ENCODE data around the gene MLIP. TPM values are rescaled to one million over a fixed set of nuclear protein-coding genes. Genes with fewer than 3 reads are reported as not detected.

The MLIP gene
- total and polyA plus RNA-seq, 2 of the 8 experiments (the other 6 are each of a cell fraction or from before 2014, with no cell fraction given) = not detected

- Histone ChIP-seq H4K8ac (ENCODE audit: extremely low read depth, insufficient read depth, low read length) (no peak overlapping the region), H3K23me2 (ENCODE audit: low read depth, low read length) (no peaks in the 10 kb centered on the region; the same call in 1 of the 2 replicates), H3K79me2 (ENCODE audit: control insufficient read depth in 1 of 2, insufficient read depth in 2 of 2, low read length in 2 of 2) (no peaks in the 10 kb centered on the region), H2BK20ac (ENCODE audit: low read length) (no peak overlapping the region), H2BK5ac (ENCODE audit: low read depth, low read length) (no peak overlapping the region), H3K18ac (ENCODE audit: extremely low read depth, low read length) (no peak overlapping the region), H4K5ac (ENCODE audit: insufficient read length, low read depth, low read length) (no peak overlapping the region), H2AFZ (ENCODE audit: low read length) (no peak overlapping the region), H3K27me3 (replicated peaks in 1 of 4; ENCODE audit: control insufficient read depth in 3 of 4, extremely low read depth in 1 of 4, insufficient read depth in 3 of 4, low read length in 3 of 4) (no peaks in the 10 kb centered on the region), H2AK5ac (ENCODE audit: low read depth, low read length) (no peak overlapping the region), H3K4me2 (ENCODE audit: insufficient read depth in 1 of 2, low read depth in 2 of 2, low read length in 2 of 2) (no peak overlapping the region), H3K9ac (replicated peaks in 1 of 4; ENCODE audit: extremely low read depth in 1 of 4, low read depth in 3 of 4, low read length in 3 of 4) (no peak overlapping the region), H3K14ac (ENCODE audit: insufficient read length) (no peak overlapping the region), H4K20me1 (replicated peaks in 1 of 2; ENCODE audit: control insufficient read depth in 1 of 2, insufficient read depth in 2 of 2, low read length in 2 of 2) (no peaks in the 10 kb centered on the region), H4K91ac (replicated peaks; ENCODE audit: insufficient read length, low read length) (no peak overlapping the region), H2BK120ac (replicated peaks; ENCODE audit: low read depth, low read length) (no peak overlapping the region), H3K56ac (replicated peaks; ENCODE audit: insufficient read length, low read depth, low read length) (no peak overlapping the region), H2BK12ac (ENCODE audit: low read depth, low read length) (no peak overlapping the region), H3K23ac (ENCODE audit: insufficient read length) (no peak overlapping the region), H3K27ac (ENCODE audit: low read depth, low read length) (no peak overlapping the region), H3K36me3 (ENCODE audit: control insufficient read depth in 2 of 4, insufficient read depth in 4 of 4, low read length in 3 of 4) (no peaks in the 10 kb centered on the region), H3K4me1 (replicated peaks in 1 of 4; ENCODE audit: control insufficient read depth in 3 of 4, insufficient read depth in 4 of 4, low read length in 3 of 4) (peaks cover 0 to 2% (median 0%) of the 10 kb centered on the region in 4 experiments; a peak in 1 of 7 replicates), H3K4me3 (ENCODE audit: extremely low read depth in 1 of 4, insufficient read depth in 2 of 4, low read depth in 3 of 4, low read length in 4 of 4) (no peak overlapping the region), H3K4ac (replicated peaks; ENCODE audit: insufficient read length, low read depth, low read length) (no peak overlapping the region), H3K9me3 (ENCODE audit: insufficient read depth in 2 of 2, low read depth in 1 of 2, low read length in 1 of 2) (no peaks in the 10 kb centered on the region), H2BK15ac (ENCODE audit: low read length) (no peak overlapping the region), H3K79me1 (ENCODE audit: low read depth, low read length) (no peaks in the 10 kb centered on the region)
- POLR2A ChIA-PET (ENCODE audit: partially characterized antibody) = no interaction called here
- TF ChIP-seq RBBP5 (IDR thresholded peaks at IDR 0.05; ENCODE audit: borderline replicate concordance, low read depth, low read length) (no peak), NANOG (IDR thresholded peaks at IDR 0.05; ENCODE audit: insufficient read depth, low read depth, low read length, poor library complexity, severe bottlenecking) (no peak), SIRT6 (IDR thresholded peaks at IDR 0.05; ENCODE audit: low read length) (no peak), JUN (IDR thresholded peaks at IDR 0.05; ENCODE audit: low read depth, low read length) (no peak), NRF1 (IDR thresholded peaks at IDR 0.05; ENCODE audit: low read depth, low read length) (no peak), MAFK (IDR thresholded peaks at IDR 0.05; ENCODE audit: low read depth, low read length) (no peak), ASH2L (IDR thresholded peaks at IDR 0.05; ENCODE audit: low read length) (no peak), BCL11A (IDR thresholded peaks at IDR 0.05; ENCODE audit: low read depth in 2 of 2, low read length in 2 of 2) (no peak), CREB1 (IDR thresholded peaks at IDR 0.05) (no peak), E2F6 (IDR thresholded peaks at IDR 0.05) (no peak), TCF12 (IDR thresholded peaks at IDR 0.05; ENCODE audit: low read depth, low read length) (no peak), PHF8 (conservative IDR thresholded peaks at IDR 0.05; ENCODE audit: low read depth, low read length) (no peak), RNF2 (IDR thresholded peaks at IDR 0.05; ENCODE audit: borderline replicate concordance, low read depth, low read length, missing control alignments, poor library complexity, severe bottlenecking) (no peak), RXRA (IDR thresholded peaks at IDR 0.05; ENCODE audit: insufficient read depth, low read depth, low read length) (no peak)
- CTCF ChIA-PET (ENCODE audit: partially characterized antibody) = no interaction called here
- DNase-seq (ENCODE audit: low read depth in 1 of 2, low spot score in 2 of 2) (no peak), FAIRE-seq (no peak)
These were observed 3.0 kb upstream of the MLIP start for GRCh38 chr6:54108271-54108670.
